GM19467 (cell line): Measurements from ENCODE around the gene CCDC38.
"Not testable (repeated sequence)": the region's sequence is repeated elsewhere in the genome, so short reads cannot be mapped to it uniquely, and the experiment has no call there.

Experiments
- ATAC-seq: cut with Tn5 transposase; IDR thresholded peaks from one replicate; pipeline ENCODE4 v1.9.1; 2021; ENCODE audit warnings: mild to moderate bottlenecking, moderate library complexity; ENCODE audit not compliant: unreplicated experiment

CCDC38 gene

DNA sequence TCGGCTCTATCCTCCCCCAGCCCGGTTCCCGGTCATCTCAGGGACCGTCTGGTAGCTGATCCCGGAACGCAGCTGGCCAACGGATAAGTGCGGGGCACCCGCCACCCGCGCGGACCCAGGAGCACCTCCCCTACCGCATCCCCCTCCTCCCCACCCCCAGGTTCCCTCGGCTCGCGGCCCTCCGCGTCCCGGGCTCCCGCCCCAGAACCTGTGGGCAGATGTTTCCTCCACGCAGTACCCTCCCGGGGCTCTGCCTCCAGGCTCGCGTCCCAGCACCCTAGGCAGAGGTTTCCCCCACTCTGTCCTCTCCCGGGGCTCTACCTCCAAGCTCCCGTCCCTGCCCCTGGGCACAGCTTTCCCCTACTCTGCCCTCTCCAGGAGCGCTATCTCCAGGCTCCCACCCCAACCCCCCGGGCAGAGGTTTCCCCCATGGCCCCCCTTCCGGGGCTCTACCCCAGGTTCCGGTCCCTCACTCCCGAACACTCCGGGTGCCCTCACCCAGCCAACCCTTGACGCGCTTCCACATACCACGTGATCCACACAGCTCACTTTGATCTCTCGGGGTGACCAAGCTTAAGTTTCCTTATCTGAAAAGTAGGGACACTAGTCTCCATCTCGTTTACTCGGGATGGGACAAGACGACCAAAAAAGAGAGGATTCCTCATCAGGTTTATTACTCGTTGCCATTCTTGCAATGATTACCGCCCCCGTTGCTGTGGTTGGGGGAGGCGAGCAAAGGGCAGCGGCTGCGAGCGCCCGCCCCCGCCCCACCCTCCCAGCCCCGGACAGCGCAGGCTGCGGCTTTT is at the start of gene CCDC38:
Gene CCDC38, minus strand, starts transcription at position 91 of the 806 bp plus-strand sequence. CDS start 6,105 bp downstream, outside the sequence.
- peak; percentile 98 for ATAC-seq

DNA sequence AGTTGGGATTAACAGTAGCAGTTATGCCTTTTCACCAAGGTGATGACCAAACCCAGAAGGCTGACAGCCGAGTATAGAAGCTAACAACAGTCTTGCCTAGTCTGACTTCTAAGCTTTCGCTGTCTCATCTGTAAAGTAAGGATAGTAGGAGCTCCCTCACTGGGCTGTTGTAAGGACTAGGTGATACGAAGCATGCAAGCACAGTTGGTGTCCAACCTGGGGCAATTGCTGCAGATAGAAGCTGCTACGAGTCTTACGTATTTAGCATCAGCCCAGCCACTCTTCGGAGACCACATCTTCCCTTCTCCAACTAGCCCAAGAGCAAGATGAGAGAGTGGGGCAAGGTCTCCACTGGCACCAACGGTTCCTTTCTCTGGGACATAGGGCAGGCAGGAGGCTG is 47.7 kb upstream of the CCDC38 start:
- ATAC-seq: no peak

DNA sequence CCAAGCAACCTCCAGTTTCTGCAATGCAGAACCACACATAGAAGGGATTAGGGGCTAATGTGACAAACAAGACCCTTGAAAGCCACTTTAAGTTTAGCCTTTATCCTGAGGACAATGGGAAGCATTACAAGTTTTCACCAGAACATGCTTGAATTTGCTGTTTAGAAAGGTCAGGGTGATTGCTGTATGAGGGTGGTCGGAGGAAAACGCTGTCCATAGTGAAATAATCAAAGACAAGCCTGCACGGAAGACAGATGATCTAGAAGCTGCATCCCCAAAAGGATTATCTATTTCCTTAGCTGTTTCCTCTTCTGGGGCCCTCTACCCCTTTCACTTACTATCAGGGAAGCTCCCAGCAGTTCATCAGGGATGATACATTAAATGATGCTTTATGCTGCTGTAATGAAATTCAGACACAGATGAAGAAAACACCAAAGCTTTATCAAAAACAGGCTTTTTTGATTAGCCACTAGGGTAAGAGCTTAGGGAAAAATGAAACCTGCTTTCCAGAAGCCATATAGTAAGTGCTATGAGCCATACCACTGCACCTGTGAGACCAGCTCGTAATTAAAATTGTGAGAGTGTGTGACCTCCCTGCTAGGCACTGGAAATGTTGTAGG is 47.2 kb upstream of the CCDC38 start:
- ATAC-seq: no peak

DNA sequence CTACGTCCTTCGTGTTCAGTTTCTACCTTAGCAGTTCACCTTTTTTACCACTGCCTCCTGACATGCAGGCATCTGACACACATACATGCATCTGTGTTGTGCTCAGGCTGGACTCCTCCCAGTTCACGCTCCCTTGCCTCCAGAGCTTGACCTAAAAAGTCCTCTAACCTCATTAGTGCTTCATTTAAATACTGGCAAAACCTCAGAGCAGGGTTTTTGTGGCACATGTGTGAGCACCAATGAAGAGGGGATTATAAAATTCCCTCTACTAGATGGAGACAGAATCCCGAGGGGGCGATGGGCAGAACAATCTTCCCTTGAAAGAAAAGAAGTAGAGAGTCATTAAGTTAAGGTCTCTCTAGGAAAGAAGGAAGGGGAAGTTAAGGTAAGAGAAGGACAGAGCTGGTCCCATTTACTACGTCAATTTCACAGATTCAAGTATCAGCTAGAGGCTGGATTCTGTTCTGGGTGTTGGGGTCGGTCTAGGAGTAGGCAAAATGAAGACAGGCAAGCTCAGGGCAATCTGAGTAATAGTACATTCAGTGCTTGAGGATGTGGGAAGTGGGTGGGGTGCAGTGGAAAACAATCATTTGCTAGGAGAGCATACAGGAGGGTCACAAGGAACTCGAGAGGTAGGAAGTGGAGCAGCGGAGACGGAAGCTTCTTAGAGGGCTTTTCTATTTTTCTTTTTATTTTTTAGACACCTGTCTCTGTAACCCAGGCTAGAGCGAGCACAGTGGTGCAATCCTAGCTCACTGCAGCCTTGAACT is 46.3 kb upstream of the CCDC38 start:
- ATAC-seq: no peak

DNA sequence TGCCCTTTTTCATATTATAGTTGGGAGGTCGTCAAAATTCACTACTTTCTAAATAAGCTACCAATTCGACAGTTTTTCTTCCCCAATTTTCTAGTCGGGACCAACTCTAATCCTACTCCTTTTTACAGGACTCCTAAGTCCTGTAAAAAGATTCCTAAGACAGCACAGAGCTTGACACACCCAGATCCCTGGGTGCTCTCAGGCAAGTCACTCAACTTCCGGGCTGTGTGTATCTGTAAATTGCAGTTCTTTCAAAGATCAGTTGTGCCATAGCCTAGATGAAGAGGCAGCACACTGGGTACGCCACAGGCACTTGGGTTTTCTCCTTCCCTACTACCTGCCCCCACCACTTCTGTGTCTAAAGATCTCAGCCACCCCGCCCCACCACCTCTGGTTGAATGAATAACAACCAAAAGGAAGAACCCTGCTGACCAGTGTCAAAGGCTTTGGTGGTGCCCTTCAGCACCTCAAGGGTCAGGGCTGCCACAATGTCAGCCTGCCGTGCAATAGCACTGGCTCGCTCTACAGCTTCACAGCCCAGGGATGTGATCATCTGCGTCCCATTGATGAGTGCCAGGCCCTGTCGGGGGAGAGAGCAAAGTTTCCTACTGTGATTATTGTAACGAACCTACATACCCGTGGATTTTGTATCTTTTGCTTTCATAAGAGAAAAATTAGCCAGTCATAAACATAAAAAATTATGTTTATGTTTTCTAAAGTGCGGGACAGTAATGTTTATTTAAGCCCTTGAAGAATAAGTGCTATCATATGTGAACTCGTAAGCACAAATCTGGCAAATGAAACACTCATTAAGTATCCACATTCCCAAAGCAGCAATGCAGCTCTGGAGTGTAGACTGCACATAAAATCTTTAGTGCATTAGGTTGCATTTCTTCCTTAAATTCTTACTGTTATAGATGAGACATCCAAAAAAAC is 44.5 kb upstream of the CCDC38 start:
- ATAC-seq: no peak

DNA sequence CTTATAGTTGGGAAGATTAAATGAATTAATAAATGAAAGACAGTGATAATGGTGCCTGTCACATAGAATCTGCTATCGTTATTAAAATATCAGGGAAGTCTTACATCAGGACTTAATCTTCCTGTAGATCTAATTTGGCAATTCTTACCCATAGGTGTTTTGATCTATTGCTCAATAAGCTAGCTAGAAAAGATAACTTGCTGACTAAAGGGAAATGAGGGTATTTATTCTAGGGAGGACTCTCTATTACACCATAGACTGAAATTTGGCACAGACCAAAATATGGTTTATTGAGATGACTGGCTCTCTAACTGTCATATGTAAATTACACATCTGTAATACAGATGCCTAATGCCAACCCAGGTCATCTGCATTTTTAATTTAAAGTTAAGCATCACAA is 42.3 kb upstream of the CCDC38 start:
- no peak for ATAC-seq

DNA sequence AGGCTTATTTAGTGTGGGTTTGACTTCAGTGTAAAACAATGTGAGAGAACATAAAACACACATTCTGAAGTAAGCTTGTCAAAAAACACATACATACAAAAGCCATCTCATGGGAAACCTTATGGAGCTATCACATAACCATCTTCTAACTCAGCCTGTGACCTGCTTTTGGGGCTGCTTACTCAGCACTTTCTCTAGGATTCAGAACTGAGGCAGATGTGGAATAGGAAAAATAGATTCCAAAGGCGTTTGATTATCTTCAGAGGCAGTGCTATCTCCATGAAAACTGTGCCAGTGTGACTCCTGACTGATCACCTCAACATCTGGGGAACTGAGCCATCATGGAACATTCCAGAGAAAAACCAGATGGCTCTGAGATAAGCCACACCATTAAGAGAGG is 40.2 kb upstream of the CCDC38 start:
- no peak for ATAC-seq

DNA sequence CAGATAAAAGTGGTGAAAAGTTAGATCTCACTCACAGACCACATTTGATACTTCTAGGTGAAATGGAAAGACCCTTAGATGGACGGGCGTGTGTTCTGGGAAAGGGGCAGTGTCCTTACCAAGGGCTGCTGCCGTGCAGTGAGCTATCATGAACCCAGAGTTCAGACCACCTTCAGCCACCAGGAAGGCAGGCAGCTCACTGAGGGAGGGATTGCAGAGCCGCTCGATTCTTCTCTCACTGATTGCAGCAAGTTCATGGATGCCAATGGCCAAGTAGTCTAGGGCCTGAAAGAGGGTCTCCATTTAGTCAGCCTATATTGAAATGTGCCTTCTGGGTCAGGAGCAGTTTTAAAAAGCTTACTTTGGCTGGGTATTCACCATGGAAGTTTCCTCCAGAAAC is 38.0 kb upstream of the CCDC38 start:
- ATAC-seq: no peak

DNA sequence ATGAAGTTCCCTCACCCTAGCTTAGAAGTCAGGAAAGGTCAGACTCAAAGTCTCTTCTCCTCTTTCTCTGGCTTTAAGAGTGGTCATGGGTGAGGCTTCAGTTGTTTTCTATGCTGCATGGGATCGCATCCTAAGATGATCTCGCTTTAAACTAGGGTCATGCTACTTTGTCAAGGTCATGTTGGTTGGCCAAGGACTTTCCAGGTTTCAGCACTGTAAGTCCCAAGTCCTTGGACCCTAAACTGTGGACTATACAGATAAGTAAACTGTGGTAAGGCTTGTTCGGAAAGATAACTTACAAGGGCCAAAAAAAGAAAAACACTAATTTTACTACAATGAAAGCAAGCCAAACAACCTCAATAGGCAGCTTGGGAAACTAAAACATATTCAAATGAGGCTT is 36.4 kb upstream of the CCDC38 start:
- no peak for ATAC-seq

DNA sequence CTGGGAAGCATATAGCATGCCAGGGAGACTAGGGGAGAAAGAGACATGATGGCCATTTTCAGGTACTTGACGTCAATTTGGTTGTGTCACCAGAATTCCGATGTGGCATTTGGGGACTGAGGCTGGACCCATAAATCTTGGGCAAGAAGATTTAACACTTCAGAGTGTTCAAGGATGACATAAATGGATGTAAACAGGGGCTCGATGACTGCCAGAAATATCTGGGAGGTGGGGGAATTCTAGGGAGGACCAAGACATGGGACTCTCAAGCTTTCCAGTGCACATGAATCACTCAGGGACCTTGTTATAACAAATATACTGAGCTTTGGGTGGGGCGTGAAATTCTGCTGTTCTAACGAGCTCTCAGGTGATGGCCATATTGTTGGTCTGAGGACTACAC is 35.9 kb upstream of the CCDC38 start:
- no peak for ATAC-seq

DNA sequence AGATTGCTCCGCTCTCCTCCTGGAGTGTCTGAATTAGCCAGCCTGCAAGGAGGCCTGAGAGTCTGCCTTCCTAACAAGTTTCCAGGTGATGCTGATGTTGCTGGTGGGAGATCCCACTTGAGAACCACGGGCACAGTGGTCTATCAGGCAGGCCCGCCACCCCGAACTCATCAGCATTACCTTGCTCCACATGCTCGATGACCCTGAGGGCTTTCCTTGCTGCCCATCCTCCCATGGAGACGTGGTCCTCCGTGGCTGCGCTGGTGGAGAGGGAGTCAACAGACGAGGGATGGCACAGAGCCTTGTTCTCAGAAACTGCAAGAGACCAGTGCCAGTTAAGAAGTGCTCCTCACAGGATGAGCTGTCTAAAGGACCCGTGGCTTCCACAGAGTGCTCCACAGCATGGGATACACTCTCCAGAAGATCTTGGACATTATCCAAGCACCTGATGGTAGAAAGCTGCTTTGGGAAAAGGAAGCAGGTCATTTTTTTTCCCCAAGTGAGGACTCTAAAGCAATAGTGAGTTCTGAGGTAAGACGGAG is 35.4 kb upstream of the CCDC38 start:
- ATAC-seq: no peak

DNA sequence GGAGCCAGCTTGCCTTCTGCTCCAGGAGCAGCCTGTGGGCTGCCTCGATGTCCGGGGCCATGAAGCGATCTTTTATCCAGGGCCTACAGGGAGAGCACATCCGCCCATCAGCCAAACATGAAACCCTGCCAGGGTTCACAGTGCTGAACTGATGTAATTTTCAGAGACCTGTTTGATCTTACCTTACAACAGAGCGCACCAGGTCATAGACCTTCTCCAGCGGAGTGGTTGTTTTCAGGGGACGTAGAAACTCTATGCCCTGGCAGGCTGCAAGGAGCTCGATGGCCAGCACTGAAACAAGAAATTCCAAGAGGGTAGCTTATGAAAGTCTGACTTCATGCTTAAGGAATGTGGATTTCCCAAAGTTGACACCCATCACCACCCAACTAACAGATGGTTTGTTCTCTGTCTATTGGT is 34.0 kb upstream of the CCDC38 start:
- no peak for ATAC-seq

DNA sequence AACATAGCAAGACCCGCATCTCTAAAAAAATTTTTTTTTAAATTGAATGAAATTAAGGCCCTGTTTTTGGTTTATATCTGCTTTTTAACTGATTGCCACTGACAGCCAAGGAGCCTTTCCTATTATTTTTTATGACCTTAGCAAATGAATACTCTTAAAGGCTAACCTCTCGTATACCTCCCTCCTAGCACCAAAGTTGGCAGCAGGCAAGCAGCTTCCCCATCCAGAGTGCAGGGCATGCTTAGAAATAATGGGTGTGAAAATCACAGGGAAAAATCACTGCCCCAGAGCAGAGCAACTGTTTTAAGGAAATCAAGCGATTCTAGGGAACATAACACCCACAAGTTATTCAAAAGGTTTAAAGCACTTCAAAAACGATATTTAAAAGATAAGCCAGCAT is 33.1 kb upstream of the CCDC38 start:
- ATAC-seq: no peak

DNA sequence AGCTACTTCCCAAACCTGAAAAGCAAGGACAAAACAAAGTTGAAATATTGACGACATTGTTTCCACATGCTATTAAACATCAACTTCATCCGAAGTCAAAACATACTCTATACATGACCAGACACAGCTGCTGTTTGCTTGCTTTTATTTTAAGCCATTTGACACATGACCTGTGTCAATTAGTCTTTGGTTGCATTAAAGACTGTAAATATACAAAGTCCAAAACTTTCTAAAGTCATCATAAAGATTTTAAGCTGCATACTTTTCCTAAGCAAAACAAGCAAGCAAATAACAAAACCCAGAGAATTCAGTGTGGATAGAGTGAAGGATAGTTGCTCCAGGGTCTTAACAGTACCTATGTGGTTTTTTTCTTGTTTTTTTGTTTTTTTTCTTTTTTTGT is 31.9 kb upstream of the CCDC38 start:
- ATAC-seq: no peak

DNA sequence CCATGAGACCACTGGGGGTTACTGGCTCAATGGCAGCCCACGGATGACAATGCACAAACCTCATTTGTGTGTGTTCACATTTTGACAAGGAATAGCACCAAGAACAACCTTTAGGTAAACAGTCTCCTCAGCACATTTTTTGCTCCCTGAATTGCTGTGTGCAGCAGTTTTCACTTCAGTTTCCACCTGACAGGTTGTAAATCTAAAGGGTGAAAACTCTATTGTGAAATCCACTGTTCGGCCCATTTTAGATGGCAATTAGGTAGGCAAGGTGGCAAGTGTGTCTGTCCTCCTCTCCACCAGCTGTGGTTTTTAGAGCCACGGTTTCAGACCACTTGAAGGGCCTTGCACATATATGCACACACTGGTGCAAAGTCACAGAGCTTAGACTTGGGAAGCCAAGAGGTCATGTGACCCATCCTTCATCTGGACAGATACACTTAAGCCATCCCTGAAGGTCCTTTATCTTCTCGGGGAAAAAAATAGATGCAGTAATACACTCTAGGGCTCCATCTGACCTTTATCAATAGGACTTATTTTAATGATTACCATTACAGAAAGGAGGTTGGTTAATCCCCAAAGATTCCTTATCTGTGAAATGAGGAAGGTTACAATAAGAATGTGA is 30.5 kb upstream of the CCDC38 start:
- no peak for ATAC-seq

DNA sequence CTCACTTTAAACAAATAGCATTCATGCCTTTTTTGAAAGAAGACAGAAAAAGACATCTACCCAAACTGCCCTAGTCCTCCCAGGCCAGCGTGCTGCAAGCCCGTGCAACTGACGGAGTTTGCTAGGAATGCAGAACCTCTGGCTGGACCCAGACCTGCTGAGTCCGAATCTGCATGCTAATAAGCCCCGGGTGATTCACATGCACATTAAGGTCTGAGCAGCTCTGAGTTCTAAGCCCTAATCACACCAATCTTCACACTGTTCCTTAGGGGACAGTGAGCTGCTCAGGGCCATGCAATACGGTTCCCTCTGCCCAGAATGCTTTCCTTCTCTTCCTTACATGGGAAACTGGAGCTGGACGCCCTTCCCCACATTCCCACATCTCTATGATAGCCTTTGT is 28.5 kb upstream of the CCDC38 start:
- ATAC-seq: no peak

DNA sequence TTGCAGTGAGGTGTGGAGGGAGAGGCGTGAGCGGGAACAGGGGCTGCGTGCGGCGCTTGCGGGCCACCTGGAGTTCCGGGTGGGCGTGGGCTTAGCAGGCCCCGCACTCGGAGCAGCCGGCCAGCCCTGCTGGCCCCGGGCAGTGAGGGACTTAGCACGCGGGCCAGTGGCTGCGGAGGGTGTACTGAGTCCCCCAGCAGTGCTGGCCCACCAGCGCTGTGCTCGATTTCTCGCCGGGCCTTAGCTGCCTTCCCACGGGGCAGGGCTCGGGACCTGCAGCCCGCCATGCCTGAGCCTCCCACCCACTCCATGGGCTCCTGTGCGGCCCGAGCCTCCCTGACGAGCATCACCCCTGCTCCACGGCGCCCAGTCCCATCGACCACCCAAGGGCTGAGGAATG is 26.7 kb upstream of the CCDC38 start:
- ATAC-seq: not testable (repeated sequence)

DNA sequence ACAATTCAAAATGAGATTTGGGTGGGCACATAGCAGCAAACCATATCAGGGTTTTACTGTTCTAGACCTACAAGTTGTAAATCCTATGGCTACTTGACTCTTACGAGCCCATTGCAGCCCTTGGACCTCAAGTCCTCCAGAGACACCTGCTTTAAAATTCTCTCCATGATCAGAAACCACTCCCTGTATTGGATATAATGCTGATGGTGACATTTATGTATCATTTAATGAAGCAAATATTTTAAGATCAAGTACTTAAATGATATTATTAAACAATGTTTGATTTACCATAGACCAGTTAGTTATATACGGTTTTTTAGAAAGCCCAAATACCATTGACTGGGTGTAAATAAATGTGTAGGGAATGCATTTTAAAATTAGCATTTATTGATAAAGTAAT is 24.9 kb upstream of the CCDC38 start:
- no peak for ATAC-seq

DNA sequence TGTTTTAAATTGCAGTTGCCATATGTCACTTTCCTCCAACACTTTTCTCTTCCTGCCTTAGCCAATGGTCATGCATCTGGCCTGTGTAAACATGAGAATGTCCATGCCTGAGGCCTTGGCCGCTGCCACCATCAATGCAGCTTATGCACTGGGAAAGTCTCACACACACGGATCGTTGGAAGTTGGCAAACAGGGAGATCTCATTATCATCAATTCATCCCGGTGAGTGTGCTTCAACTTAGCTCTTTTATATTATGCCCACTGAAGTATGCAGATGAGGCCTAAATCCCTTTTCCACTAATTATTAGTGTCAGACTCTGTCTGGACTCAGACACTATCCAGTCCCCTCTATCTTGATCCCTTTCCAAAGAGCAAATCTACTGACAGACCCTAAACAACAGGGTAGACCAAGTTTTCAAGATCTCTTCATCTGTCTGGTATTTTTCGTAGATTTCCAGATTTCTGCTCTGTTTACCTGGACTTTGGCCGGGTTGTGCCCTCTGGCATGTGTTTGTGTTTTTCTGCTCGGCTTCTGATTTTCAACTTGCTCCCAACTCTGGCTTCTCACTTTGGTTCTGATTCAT is 24.0 kb upstream of the CCDC38 start:
- ATAC-seq: no peak

DNA sequence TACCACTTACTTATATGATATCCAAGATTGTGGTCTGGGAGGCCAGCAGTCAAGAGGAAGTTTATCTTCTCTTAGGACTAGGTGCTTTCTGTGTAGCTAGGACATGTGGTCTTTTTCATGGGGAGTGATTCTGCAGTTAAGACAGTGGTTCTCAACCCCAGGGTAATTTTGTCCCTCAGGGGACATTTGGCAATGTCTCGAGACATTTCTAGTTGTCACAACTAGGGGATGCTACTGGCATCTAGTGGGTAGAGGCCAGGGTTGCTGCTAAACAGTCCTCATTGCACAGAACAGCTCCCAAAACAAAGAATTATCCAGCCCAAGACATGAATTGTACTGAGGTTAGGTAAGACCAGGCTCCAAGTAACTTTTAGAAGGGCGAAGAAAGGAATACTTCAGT is 20.7 kb upstream of the CCDC38 start:
- ATAC-seq: no peak
